Activated CD4-positive, CD25-positive, alpha-beta regulatory T cell treated with anti-CD3 and anti-CD28 coated beads, Interleukin-2, amount 50 U/mL, for 16 hours (primary cell): Measurements from ENCODE around the gene AADACL2.
"Not testable (repeated sequence)": the region's sequence is repeated elsewhere in the genome, so short reads cannot be mapped to it uniquely, and the experiment has no call there.

ENCODE experiments used
- DNase-seq: peaks from one replicate; pipeline ENCODE4 v3.0.0-alpha.2; 2020; ENCODE audit warnings: low read depth, low spot score

Gene AADACL2

GRCh38 chr3:151765685-151766084 is 32.0 kb downstream of the AADACL2 start:
- DNase-seq, result no peak

- no peak for DNase-seq
Observed at GRCh38 chr3:151766454-151766853, 32.7 kb downstream of the AADACL2 start.

DNA sequence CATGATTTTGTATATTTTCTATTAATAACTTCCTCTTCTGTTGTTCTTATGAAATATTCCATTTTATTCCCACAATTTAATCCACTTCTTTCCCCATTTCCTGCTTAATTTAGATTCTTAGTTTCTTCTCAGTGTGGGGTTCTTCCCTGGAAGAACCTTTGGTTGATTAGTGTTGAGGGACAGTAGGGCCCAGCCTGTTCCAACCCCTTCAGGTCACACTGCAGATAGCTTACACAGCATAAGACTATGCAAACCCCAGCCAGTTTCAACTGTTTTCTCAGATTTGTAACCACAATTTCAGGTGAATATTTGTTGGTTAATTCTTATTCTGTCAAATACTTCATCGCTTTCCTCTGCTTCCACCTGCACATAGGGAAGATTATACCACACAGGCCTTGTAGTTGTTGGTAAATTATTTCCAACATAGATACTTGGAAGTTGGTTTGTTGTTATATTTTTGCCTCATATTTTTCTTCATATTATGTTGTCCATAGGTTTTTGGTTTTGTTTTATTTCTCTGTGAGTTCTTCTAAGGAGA is 34.7 kb downstream of the AADACL2 start:
- no peak for DNase-seq

DNA sequence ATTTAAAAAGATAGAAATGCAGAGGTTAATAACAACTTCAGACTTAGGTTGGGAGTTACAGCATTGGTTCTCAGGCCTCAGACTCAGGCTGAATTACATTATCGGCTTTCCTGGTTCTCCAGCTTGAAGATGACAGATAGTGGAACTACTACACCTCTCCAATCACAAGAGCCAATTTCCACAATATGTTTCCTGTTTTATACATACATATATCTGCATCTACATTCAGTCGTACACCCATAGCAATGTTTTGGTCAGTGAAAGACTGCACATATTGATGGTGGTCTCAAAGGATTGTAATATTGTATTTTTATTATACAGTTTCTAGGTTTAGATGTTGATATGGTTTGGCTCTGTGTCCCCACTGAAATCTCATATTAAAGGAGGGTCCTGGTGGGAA is 35.4 kb downstream of the AADACL2 start:
- no peak for DNase-seq

GRCh38 chr3:151770956-151771355 is 37.2 kb downstream of the AADACL2 start:
- no peak for DNase-seq

- DNase-seq, result no peak
Observed at GRCh38 chr3:151772825-151773480, 39.2 kb downstream of the AADACL2 start.

- DNase-seq, result no peak
Observed at GRCh38 chr3:151774235-151774634, 40.5 kb downstream of the AADACL2 start.

DNA sequence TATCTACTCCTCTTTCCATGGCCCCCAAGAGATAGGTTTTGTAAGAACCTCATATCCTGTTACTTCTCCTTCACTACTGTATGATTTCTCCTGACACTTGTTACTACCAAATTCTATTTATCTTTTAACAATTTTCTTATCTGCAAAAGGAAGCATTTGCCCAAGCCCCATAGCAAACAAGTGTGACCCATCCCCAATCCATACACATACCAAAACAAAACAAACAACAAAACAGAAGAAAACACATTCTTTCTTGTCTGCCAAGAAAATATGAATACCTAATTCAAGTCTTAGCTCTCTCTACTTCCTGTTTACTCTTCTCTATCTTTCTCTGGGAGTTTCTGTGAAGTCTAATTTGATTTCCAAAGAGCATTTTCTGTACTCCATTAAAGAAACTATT is 41.2 kb downstream of the AADACL2 start:
- no peak for DNase-seq

- no peak for DNase-seq
Observed at GRCh38 chr3:151775314-151776258, 41.9 kb downstream of the AADACL2 start.

- no peak for DNase-seq
Observed at GRCh38 chr3:151776259-151776740, 42.6 kb downstream of the AADACL2 start.

- no peak for DNase-seq
Observed at GRCh38 chr3:151777880-151778279, 44.2 kb downstream of the AADACL2 start.

- no peak for DNase-seq
Observed at GRCh38 chr3:151787626-151788025, 53.9 kb downstream of the AADACL2 start.

DNA sequence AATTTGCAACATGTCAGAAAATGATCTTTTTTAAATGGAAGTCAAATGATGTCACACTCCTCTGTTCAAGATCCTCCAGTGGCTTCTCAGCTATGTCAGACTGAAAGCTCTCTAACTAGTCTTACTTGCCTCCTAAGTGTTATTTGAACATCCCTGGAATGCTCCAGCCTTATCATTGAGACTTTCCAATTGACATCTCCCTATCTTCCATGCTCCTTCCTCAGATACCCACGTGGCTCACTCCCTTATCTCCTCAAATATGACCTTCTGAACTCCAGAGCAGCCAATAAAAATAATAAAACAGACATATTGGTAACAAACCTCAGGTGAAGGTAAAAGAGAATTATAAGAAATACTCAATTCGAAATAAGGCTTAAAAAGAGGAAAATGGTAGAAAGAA is 54.7 kb downstream of the AADACL2 start:
- no peak for DNase-seq

- DNase-seq, result no peak
Observed at GRCh38 chr3:151789853-151790463, 56.2 kb downstream of the AADACL2 start.

DNA sequence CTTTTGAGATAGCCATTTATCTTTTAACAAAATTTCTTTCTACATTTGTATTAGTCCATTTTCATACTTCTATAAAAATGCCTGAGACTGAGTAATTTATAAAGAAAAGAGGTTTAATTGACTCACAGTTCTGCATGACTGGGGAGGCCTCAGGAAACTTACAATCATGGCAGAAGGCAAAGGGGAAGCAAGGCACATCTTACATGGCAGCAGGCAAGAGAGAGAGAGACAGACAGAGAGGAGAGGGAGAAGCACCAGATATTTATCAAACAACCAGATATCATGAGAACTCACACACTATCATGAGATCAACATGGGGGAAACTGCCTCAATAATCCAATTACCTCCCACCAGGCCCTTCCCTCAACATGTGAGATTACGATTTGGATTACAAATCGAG is 57.0 kb downstream of the AADACL2 start:
- DNase-seq, result not testable (repeated sequence)

DNA sequence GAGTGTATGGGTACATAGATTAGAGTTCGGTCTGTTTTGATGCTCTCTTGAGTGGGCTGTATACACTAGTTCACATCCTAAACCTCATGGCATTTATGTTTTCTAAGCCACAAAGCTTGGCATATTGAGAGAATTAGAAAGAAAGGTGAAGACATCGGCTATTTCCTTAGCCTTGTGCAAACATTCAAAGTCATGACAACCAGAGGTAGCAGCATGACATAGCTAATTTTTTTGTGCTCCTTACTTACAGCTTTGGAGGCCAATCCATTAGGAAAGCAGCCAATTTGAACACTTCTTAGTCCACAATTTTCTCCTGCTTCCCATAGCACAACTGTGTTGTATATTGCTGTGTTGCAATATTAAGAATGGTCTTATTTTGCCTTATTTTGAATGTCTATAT is 58.7 kb downstream of the AADACL2 start:
- DNase-seq, result no peak

GRCh38 chr3:151793636-151794035 is 59.9 kb downstream of the AADACL2 start:
- no peak for DNase-seq

DNA sequence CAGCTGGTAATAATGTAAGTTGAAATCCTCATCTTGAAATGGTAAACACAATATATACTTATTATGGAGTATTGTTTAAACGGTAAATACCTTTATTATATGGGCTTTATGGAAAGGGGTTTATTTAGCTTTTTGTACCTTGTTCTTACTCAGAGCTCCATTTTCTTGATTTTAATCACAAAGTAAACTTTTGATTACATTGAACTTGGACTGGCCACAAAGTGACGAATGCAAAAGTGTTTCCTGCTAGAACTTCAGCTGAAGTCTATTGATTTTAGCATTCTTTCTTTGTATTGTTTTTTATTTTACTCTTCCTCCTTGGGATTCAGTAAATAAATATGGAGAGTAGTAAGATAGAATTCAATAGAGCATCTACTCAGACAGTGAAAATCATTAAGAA is 60.4 kb downstream of the AADACL2 start:
- no peak for DNase-seq

- no peak for DNase-seq
Observed at GRCh38 chr3:151795276-151795675, 61.5 kb downstream of the AADACL2 start.

DNA sequence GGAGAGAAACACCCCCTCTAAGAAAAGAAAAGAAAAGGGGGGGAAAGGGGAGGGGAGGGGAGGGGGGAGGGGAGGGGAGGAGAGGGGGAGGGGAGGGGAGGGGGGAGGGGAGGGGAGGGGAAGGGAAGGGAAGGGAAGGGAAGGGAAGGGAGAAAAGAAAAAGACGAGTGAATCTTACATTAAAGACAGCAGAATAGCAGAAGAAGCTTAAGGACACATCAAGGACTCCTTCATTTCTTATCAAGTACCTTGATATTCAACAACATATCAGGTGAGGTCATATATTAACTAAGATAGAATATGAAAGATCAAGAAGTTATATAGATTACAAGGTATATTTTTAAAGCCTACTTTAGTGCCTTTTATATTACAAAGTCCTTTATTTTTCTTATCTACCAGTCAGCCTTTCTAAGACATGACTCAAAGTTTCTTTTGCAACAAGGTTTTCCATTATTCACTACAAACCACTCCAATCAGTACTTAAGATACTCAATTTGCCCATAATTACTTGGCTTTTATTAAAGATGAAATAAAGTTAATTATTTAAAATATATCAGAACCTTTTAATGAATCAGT is 62.5 kb downstream of the AADACL2 start:
- DNase-seq, result no peak

DNA sequence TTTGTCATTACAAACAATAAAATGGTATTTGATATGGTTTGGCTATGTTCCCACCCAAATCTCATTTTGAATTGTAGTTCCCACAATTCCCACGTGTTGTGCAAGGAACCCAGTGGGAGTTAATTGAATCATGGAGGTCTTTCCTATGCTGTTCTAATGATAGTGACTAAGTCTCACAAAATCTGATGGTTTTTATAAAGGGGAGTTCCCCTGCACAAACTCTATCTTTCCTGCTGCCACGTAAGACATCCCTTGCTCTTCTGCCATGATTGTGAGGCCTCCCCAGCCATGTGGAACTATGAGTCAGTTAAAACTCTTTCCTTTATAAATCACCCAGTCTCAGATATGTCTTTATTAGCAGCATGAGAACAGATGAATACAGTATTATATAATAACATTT is 64.7 kb downstream of the AADACL2 start:
- no peak for DNase-seq

GRCh38 chr3:151800431-151800830 is 66.7 kb downstream of the AADACL2 start:
- DNase-seq, result no peak
